Measurements from ENCODE around the gene GALNT11.

GRCh38 chr7:152121432-152121831 lies 96.0 kb downstream of the GALNT11 start:
- TF ChIP-seq POLR2A (IDR thresholded peaks at IDR 0.05) (no peak), CTCF (IDR thresholded peaks at IDR 0.05) (no peak), POLR2AphosphoS5 (IDR thresholded peaks at IDR 0.05) (no peak)

Measured in breast epithelium (tissue), 3 donors.